HG03103 (cell line): ENCODE results near the gene RAB42.
A peak's percentile ranks its signal among the peaks of the same experiment; 100 is the strongest.
"Not testable (repeated sequence)": the region's sequence is repeated elsewhere in the genome, so short reads cannot be mapped to it uniquely, and the experiment has no call there.

Source experiments
- ATAC-seq: cut with Tn5 transposase; IDR thresholded peaks from one replicate; pipeline ENCODE4 v1.9.1; 2021; ENCODE audit warnings: low read depth; ENCODE audit not compliant: unreplicated experiment

The RAB42 gene

DNA sequence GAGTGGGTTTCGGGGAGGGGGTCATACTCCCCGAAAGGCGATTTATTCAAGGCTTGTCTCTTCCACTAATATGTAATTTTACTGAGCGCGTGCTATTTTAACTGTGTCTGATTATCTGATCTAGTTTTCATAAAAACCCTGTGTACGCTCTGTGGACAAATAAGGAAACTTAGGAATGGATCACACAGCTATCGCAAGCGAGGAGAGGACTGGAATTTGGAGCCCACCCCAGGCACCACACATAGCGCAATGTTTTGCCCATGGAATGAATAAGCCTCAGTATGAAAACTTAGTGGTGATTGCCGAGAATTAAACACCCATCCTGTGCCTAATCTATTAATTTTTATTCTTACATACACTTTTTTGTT, 9.8 kb upstream of the RAB42 start:
- ATAC-seq, result no peak

DNA sequence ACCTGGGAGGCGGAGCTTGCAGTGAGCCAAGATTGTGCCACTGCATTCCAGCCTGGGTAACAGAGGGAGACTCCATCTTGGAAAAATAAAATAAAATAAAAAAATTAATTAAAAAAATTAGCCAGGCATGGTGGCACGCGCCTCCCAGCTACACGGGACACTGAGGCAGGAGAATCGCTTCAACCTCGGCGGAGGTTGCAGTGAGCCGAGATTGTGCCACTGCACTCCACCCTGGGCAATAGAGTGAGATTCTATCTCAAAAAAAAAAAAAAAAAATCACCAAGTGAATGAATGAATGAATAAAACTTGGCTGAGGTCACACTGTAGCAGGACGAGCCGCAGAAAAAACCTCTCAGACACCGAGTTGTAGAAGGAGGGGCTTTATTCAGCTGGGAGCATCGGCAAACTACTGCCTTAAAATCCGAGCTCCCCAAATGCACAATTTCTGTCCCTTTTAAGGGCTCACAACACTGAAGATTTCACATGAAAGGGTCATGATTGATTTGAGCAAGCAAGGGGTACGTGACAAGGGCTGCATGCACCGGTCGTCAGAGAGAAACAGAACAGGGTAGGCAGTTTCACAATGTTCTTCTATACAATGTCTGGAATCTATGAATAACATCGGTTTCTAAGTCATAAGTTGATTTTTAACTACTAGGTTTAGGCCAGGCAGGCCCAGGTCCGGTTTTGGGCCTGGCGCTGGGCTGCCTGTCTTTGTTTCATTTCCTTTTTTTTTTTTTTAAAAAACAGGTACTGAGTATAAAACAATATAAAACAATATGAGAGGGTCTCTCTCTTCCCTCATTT, 5.3 kb upstream of the RAB42 start:
- ATAC-seq, result not testable (repeated sequence)

DNA sequence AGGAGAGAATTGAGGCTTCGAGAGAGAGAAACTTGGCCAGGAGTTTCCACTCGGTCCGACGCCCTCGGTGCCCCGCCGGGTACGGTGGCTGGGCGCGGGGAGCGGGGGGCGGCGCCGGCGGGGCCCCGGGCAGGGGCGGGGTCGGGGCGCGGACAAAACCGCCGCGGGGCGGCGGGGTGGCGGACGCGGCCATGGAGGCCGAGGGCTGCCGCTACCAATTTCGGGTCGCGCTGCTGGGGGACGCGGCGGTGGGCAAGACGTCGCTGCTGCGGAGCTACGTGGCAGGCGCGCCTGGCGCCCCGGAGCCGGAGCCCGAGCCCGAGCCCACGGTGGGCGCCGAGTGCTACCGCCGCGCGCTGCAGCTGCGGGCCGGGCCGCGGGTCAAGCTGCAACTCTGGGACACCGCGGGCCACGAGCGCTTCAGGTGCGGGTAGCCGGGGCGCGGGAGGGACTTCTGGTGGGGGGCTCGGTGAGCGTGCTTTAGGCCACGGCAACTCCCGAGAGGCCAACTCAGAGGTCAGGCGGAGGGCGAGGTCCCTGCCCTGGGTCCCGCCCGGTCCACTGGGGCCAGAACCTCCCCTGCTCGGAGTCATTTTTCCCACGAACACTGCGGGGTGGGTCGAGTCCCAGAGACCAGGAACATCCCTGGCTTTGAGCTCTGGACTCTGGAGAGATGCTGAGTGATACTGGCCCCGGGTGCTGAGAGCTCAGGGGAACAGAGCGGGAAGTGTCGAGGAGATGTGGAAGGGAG, 431 bp downstream of the RAB42 start:
- ATAC-seq, result no peak

DNA sequence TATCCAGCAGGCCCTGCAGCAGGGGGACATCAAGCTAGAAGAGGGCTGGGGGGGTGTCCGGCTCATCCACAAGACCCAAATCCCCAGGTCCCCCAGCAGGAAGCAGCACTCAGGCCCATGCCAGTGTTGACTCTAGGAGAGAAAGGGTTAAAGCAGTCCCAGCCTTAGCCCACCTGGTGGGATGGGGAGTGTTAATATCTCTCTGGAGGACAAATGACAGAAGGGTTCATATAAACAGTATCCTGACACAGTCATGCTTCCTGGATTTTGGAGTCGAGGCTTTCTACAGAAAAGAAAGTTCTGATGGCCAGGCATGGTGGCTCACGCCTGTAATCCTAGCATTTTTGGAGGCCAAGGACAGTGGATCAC, 1.9 kb downstream of the RAB42 start:
- not testable (repeated sequence) for ATAC-seq

DNA sequence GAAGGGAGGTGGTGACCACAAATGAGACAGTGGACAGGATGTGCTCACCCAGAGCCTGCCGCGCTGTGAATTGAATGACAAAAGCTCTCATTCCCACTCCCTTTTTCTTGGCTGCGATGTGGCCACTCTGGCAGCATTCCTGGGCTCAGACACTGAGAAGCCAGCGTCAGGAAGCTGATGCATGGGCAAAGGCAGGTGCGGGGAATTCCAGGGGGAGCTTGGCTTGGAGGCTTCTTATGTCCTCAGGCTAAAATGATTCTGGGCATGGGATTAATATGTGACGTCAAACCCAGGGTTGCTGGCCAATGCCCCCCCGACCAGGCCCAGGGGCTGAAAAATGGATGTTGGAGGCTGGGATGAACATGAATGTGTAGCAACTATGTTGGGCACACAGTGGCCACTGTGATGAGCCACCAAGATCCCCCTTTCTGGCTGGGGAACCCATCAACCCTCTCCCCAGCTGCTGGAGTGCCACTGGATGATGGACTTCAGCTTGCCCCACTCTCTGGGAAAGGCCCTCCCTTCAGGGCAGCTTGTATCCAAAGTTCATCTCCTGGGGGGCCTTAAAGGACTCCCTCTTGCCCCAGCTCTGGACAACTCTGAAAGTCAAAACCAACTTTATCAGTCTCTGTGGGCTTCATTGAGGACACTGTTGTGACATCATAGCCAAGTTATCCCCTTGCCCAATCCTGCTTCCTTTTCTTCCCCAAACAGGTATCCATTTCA, 2.8 kb downstream of the RAB42 start:
- ATAC-seq, result not testable (repeated sequence)

DNA sequence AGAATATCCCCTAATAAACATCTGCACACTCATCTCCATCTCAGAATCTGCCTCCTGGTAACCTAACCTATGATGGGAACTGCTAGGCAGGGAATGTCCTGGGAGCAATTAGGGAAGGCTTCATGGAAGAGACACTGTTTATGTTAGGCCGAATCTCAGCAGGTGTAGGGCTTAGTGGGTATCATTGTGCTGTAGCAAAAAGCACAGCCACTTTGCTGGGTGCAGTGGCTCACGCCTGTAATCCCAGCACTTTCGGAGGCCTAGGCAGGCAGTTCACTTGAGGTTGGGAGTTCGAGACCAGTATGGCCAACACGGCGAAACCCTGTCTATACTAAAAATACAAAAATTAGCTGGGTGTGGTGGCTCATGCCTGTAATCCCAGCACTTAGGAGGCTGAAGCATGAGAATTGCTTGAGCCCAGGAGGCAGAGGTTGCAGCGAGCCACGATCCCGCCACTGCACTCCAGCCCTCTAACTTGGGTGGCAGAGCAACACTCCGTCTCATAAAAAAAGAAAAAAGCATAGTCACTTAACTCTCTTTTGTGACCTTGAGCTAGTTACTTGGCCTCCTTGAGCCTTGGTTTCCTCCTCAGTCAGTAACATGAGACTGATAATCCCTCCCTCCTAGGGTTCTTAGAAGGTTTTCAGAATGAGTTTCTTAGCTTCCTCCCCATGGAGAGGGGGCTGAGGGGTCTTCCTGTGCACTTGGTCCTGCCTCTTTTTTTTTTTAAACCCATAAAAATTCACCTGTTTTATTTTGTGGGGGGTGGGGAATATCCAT, 3.5 kb downstream of the RAB42 start:
- ATAC-seq, result no peak

DNA sequence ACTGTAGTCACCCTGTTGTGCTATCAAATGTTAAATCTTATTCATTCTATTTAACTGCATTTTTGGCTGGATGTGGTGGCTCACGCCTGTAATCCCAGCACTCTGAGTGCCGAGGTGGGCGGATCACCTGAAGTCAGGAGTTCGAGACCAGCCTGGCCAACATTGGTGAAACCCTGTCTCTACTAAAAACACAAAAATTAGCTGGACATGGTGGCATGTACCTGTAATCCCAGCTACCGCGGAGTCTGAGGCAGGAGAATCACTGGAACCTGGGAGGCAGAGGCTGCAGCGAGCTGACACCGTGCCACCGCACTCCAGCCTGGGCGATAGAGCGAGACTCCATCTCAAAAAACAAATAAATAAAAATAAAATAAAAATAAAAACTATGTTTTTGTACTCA, 4.2 kb downstream of the RAB42 start:
- ATAC-seq, result not testable (repeated sequence)

DNA sequence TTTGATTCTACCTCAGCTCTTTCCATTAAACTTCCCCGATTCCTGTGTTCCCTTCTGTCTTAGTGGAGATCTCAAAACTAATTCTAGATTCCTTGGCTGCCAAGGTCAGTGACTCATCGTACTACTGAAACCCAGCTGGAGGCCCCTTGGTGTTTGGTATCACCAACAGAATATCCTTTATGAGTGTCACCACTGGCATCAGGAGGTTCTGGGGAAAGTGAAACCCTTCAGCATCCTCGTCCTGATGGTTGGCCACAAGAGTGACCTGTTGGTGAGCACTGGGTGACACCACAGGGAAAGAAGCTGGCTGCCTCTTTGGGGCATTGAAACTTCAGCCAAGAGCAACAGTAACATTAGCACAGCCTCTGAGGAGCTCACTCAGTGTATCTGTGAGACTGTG, 9.6 kb downstream of the RAB42 start:
- ATAC-seq, result no peak

DNA sequence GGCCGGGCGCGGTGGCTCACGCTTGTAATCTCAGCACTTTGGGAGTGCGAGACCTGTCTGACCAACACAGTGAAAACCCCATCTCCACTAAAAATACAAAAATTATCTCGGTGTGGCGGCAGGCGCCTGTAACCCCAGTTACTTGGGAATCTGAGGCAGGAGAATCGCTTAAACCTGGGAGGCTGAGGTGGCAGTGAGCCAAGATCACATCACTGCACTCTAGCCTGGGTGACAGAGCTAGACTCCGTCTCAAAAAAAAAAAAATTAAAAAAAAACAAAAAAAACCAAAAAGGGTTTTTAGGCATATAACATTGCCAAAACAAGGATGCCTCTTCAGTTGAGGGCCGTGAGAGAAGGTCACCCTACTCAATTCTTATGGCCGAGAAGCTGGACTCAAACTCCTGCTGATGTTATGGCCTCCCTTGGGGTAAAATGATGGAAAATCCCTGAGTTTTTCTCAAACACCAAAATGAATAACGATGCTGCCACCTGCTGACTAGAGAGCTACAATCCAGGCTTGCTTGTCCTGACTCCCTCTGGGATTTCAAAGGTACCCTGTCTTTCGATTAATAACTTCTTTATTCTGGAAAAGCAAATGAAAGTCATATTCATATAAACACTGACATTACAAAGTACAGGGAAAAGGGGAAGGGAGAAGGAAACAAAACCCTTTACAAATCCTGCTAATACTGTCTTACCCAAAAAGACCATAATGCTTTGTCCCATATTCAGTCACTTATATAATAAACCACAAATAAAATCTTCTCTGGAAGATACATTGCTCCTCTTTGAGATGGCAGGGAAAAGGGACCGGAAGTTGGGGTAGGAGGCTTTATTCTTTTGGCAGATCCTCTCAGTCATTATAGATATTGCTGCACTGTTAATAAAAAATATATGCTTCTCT, 10.7 kb downstream of the RAB42 start:
- no peak for ATAC-seq

DNA sequence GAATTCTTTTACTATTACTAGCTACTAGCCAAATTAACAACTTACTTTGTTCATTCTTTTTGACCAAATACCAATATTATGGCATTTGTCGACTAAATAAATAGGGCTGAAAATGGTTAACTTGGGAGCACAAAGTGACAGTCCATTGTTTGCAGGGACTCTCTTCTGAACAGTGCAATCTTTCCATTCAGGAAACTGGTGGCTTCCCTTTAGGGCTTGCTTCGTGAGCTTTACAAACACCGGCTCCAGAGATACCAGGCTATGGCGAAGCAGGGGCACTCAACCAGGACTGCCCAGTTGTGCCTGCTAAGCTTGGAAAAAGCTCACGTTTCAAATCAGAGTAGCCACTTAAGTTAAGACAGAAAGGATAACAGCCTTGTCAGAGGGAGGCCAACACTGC, 12.3 kb downstream of the RAB42 start:
- ATAC-seq, result no peak

DNA sequence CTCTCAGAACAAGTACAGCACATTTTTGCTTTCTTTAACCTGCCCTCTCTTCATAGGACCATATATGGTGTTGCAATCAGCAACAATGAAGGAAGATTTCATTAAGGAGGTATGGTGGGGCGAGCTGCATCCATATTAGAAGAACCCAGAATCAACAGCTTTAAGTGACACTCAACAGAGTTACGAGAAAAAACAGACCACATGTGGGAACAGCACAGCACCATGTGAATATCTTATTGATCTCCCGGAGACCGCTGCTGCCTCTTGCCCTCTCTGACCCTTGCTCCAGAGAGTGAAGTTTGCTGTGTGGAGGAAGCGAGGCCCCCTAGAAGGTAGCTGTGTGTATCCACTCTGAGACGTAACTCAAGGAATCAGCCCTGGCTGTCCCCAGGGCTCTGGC, 12.9 kb downstream of the RAB42 start:
- ATAC-seq, result no peak

DNA sequence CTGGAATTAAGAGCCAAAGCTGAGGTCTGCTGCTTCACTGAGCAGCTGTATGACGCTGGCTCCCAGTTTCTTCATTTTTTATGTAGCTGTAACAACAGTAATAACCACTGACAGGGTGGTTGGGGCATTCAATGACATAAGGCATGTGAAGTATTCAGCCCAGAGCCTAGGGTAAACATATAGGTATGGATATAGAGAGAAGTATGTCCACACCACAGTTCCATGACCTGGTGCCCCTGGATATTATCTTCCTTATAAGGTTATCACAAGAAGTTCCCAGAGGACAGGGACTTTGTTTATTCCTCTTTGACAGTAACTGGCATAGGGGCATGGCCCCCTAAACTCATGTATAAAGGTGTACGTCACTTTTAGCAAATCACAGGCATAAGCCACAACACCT, 14.7 kb downstream of the RAB42 start:
- no peak for ATAC-seq

DNA sequence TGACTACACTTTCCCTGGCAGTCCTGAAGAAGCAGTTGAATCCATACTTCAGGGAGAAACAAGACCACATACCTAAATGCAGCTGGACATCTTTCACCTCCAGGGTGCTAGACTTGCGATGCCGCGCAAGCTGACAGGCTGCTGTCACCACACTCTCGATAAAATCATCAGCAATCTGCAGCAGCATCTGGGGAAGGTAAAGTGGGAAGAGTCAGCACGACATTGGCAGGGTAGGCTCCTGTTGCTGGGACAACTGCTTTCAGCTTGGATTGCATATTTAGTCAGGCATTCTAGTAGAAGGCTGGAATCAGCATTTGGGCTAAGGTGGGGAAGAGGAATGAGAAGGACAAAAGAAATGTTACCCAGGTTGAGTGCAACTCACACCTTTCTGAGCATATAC, 21.1 kb downstream of the RAB42 start:
- ATAC-seq, result no peak

DNA sequence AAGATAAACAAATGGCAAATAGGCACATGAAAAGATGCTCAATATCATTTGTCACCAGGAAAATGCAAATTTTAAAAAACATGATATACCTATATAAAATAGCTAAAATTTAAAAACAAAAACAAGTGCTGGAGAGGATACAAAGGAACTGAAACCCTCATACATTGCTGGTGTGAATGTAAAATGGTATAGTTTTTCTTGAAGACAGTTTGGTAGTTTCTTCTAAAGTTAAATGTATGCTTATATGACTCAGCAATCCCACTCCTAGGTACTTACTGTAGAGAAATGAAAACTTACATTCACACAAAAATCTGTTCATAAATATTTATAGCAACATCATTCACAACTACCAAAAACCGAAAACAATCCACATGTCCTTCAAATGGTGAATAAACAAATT, 39.6 kb downstream of the RAB42 start:
- no peak for ATAC-seq

DNA sequence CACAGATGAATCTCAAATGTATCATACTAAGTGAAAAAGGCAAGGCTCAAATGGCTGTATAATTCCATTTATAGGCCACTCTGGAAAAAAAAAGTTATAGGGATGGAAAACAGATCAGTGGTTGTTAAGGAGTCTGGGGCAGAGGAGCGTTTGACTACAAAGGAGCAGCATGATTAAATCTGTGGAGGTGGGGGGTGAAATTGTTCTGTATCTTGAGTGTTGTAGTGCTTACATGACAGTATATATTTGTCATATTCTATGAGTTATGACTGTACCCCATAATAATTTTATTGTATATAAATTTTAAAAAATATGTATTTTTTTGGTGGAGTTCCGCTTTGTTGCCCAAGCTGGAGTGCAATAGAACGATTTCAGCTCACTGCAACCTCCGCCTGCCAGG, 40.5 kb downstream of the RAB42 start:
- ATAC-seq, result no peak

DNA sequence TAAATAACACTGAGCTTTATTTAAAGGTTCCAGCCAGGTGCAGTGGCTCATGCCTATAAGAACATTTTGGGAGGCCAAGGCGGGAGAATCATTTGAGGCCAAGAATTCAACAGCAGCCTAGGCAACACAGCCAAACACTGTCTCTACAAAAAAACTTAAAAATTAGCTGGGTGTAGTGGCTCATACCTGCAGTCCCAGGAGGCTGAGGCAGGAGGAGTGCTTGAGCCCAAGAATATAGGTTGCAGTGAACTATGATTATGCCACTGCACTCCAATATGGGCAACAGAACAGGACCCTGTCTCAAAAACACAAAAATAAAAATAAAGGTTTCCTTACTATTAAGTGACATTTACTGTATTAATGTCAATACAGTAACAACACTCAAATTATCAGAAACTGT, 48.7 kb downstream of the RAB42 start:
- ATAC-seq, result no peak

DNA sequence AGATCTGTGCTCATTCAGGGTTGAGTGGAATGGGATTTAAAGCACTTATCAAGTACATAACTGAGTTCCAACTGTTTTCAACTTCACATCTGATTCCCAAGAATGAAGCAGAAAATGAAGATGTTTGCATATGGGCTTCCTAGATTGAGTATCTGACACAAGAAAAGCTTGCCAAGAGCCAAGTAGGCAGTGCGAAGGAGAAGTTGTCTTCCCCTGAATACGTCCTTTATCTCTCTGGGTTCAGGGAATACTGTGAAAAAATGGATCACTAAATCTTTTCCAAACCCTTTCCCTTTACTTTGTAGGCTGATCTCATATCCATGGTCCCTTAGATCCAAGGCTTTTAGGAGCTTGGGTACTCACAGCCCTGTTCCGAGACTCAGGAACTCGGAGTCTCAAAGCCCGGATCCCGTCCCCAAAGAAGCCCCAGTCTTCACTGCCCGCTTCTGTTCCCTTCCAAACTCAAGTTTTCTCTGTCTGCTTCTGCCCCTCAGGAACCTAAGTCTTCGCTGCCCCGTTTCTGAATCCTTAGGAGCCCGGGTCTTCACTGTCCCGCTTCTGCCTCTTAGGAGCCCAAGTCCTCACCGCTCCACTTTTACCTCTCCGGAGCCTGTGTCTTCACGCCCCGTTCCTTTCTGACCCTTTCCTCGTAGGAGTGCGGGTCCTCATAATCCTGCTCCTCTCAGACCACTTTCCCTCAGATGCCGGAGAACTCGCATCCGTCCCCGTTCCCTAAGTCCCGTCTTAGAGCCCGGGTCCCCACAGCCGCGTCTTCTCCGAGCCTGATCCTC, 50.2 kb downstream of the RAB42 start:
- ATAC-seq, result peak; percentile 13

DNA sequence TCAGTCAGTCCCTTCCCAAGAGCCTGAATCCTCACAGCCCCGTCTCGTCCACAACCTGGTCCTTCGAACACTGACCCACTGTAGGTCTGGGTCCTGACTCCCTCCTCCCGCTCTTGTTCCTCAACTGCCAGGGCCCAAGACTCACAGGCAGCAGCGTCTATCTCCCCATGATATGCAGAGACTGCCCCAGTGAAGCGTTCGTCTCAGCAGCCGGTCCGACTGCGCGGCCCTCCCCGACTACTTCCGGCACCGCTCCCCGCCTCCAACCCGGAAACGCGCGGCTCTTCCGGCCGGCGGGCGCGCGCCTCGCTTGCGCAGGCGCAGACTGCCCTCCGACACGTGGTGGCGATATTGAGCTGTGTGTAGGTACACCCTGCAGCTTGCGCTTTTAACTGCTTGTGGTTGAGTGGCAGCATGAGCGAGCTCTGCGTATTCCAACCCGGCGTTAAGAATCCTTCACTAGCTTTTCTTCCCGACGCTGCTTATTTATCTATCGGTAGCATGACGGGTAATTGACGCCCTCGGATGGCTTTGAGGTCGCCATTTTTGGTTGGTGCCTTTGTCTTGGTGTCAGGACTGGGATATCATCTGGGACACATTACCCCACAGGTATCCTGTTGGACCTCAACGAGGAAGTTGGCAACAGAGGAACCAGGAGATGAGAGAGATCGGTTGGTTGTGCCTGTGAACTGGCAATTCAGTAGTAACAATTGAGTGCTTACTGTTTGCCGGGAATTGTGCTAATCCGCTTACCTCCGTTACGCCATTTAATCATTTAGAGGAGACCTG, 51.0 kb downstream of the RAB42 start, which contains the start of gene TAF12:
Gene TAF12, minus strand, starts transcription at position 221 of the 789 bp plus-strand sequence. CDS start 20,986 bp downstream, outside the sequence.
- peak; percentile 62 for ATAC-seq
